ENCODE measurements around the gene USP49.
A peak's percentile ranks its signal among the peaks of the same experiment; 100 is the strongest.
"Not testable (repeated sequence)": the region's sequence is repeated elsewhere in the genome, so short reads cannot be mapped to it uniquely, and the experiment has no call there.

Gene USP49

DNA sequence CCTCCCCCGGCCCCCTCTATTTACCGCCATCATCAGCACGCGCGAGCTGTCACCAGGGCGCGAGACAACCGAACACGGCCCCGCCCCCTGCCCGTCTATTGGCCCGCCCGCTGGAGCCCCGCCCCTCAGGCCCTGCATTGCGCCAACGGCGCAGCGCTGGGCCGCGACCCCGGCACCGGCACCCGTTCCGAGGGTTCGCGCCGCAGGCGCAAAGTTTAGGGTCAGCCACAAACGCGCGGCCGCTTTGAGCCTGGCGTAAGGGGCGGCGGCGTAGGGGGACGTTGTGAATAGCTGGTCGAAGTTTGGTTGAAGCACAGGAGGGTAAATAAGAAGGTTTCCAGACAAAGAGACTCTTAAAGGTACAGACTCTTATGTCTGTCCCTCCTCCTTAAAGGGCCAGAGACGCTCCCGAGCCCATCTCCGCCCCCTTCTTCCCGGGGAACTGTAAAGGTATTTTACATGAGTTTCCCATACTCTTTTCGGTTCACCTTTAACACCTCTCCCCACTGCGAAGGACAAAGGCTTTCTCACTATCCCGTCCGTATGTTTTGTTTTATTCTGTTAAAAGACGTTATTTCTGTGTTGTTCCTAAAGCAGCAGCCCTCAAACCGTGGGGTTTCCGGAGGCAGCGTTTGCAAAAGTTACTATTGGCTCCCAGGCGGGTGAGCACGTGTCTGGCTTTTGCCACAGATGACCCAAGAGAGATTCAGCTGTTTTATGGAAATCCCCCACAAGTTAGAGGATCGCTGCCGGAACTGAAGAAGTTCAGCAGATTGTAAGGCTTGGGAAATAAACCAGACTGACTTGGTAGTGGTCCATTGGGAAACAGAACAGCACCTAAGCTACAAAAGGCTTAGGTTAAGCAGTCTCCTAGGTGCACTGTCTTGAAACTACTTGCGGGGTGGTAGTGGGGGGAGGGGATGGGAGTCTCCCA is at the start of gene USP49:
USP49 (minus strand) TSS at position 76 of the 934 bp plus-strand sequence. CDS start 88,392 bp downstream, outside the sequence.
- H3K4me3 ChIP-seq (ENCODE audit: low read depth, low read length) = peak within 1 kb of the TSS; percentile 64
- DNase-seq (ENCODE audit: low read depth) = peak; percentile 64
- TF ChIP-seq, protein P1, sequence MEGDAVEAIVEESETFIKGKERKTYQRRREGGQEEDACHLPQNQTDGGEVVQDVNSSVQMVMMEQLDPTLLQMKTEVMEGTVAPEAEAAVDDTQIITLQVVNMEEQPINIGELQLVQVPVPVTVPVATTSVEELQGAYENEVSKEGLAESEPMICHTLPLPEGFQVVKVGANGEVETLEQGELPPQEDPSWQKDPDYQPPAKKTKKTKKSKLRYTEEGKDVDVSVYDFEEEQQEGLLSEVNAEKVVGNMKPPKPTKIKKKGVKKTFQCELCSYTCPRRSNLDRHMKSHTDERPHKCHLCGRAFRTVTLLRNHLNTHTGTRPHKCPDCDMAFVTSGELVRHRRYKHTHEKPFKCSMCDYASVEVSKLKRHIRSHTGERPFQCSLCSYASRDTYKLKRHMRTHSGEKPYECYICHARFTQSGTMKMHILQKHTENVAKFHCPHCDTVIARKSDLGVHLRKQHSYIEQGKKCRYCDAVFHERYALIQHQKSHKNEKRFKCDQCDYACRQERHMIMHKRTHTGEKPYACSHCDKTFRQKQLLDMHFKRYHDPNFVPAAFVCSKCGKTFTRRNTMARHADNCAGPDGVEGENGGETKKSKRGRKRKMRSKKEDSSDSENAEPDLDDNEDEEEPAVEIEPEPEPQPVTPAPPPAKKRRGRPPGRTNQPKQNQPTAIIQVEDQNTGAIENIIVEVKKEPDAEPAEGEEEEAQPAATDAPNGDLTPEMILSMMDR (IDR thresholded peaks at IDR 0.05; ENCODE audit: low read depth, low read length, missing control alignments) = no peak

DNA sequence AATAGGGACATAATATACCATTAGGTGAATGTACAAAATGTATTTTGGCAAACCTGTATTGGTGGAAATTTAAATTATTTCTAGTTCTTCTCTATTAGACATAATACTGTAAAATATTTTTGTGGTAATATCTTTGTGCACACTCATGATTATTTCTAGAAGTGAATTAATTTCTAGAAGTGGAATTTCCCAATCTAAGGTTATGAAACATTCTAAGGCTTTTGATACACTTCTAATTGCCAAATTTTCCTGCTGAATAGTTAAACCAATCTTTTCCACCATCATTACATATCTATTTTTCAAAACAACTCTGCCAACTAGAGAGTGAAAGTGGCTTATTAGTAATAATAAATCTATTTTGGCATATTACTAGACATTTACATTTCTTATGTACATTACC is 48.3 kb upstream of the USP49 start:
- H3K4me3 ChIP-seq (ENCODE audit: low read depth, low read length) = no peak overlapping the region
- DNase-seq (ENCODE audit: low read depth) = no peak
- TF ChIP-seq, protein P1 (IDR thresholded peaks at IDR 0.05; ENCODE audit: low read depth, low read length, missing control alignments) = no peak

DNA sequence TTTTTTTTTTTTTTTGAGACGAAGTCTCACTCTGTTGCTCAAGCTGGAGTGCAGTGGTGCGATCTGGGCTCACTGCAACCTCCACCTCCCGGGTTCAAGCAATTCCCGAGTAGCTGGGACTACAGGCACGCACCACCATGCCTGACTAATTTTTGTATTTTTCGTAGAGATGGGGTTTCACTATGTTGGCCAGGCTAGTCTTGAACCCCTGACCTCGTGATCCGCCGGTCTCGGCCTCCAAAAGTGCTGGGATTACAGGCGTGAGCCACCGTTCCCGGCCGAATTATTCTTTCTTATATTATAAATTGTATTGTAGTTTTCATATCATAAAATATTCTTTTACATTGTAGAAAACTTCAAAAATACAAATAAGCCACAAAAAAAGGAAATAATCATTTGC is 47.7 kb upstream of the USP49 start:
- DNase-seq (ENCODE audit: low read depth); H3K4me3 ChIP-seq (ENCODE audit: low read depth, low read length): not testable (repeated sequence)

DNA sequence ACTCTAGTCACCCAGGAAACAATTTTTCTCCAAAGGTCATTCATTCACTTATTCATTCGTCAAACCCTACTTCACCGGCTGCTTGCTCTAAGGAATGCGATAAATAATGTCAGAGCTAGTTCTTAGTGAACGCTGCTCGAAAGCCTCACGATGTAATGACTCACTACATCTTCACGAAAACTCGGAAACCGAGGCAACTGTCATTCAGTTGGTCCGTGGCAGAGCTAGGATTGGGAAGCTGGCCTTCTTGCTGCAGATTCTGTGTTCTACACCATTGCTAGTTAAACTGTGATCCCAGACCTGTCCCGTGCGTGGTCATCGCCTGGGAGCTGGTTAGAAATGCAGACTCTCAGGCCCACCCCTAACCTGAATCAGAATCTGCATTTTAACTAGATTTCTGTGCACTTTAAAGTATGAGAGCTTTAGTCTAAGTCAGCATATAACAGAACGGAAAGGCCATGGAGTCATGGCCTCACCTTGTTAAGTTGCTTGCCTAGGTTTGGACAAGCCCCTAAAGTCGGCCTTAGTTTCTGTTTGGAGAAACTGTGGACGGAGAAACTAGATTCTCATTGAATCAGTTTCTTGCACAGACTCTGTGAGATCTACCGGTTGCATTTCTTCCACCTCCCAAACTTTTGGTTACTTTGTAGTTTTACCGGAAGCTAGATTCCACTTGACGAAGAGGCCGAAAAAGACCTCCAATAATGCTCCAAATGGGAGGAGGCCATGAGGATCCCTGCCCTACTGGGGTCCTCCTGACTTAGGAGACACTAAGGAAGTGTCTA is 47.1 kb upstream of the USP49 start:
- no peak for DNase-seq (ENCODE audit: low read depth)
- peak overlapping the region; percentile 92 for H3K4me3 ChIP-seq (ENCODE audit: low read depth, low read length)
- TF ChIP-seq, protein P1 (IDR thresholded peaks at IDR 0.05; ENCODE audit: low read depth, low read length, missing control alignments) = no peak

DNA sequence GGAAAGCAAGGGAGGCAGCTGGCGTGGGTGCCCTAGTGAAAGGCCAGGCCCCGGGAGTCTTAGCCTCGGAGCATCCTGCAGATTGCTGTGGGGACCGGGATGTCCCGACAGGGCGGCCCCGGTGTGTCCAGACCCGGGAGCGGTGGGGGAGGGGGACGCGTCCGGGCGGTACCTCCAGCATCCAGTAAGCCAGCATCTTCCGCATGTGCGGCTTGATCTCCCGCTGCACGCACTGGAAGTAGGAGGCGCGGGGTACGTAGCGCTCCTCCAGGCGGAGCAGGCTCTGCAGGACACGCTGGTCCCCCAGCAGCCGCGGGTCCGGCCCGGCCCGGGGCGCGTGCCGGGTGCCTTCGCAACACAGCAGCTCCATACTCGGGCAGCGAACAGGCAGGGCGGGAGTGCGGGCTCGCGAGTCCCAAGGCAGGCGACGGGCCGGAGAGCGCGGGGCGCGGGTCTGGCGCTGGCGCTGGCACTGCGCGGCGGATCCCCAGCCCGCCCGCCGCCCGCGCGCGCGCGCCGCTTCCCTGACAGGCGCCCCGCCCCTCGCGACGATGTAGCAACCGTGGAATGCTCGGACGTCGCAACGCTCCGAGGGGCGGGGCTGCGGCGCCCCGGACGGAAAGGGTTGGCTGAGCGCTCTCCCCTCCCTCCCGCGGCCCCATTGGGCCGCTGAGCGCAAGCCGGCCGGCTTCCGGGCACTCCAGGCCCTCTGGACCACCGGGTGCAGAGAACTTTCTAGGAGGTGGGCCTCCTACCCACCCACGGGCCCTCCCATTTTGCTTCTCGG is 46.3 kb upstream of the USP49 start, which contains the start of gene CCND3:
CCND3 (minus strand) TSS at position 529 of the 787 bp plus-strand sequence; CDS start at position 370, 159 bp downstream.
- TF ChIP-seq, protein P1 (IDR thresholded peaks at IDR 0.05; ENCODE audit: low read depth, low read length, missing control alignments) = no peak
- H3K4me3 ChIP-seq (ENCODE audit: low read depth, low read length) = peak within 1 kb of the TSS; percentile 92
- peak; percentile 66 for DNase-seq (ENCODE audit: low read depth)

DNA sequence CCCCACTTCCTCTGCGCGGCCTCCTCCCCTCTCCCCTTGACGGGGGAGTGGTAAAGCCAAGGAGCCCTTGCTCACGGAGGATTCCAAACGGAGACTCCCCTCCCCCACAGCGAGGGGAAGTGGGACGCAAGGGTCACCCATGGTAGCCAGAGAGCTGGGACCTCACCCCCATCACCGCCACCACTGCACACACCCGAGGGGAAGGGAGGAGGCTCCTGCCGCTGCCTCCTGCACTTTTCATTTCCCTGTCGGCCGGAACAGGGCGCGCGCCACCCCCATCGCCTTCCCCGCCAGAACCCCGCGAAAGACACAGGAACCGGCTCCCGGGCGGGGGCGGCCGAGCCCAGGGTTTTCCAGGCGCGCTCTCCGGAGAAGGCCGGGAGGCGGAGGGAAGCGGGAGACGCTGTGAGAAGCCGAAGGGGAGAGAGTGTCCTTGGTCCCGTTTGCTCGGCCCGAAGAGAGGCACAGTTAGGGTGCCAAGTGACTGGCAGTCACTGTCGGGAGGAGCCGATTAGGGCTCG is 45.6 kb upstream of the USP49 start:
- TF ChIP-seq, protein P1 (IDR thresholded peaks at IDR 0.05; ENCODE audit: low read depth, low read length, missing control alignments) = no peak
- no peak for DNase-seq (ENCODE audit: low read depth)
- peak overlapping the region; percentile 92 for H3K4me3 ChIP-seq (ENCODE audit: low read depth, low read length)
